T-helper 17 cell (primary cell): ENCODE results near the gene PLEKHA8. TPM values are rescaled to one million over a fixed set of nuclear protein-coding genes. Genes with fewer than 3 reads are reported as not detected.

ENCODE experiments used
- ATAC-seq: fragments of 150-1000 bp; cut with Tn5 transposase; 2 replicates; pipeline ENCODE4 v1.10.0; 2021; ENCODE audit warnings: mild to moderate bottlenecking, moderate library complexity
- DNase-seq, 3 donors: peaks; one replicate each; pipeline versions ENCODE4 v3.0.0 to v3.0.0-alpha.2; 2020 to 2021
- H3K9me3 ChIP-seq: one replicate; pipeline ENCODE4 v1.7.0; 2013; ENCODE audit warnings: low read length, mild to moderate bottlenecking; ENCODE audit not compliant: control insufficient read depth, poor library complexity, severe bottlenecking
- H3K27ac Mint-ChIP-seq: one replicate; pipeline ENCODE4 v1.8.0; 2022; ENCODE audit warnings: mild to moderate bottlenecking, moderate library complexity, mixed read lengths
- H3K27me3 Mint-ChIP-seq: one replicate; pipeline ENCODE4 v1.8.0; 2022; ENCODE audit warnings: mixed read lengths
- H3K36me3 Mint-ChIP-seq: one replicate; pipeline ENCODE4 v1.8.0; 2022; ENCODE audit warnings: low read depth, mixed read lengths
- H3K4me1 Mint-ChIP-seq: one replicate; pipeline ENCODE4 v1.8.0; 2022; ENCODE audit warnings: mild to moderate bottlenecking, mixed read lengths
- H3K4me3 Mint-ChIP-seq: one replicate; pipeline ENCODE4 v1.8.0; 2022; ENCODE audit warnings: mild to moderate bottlenecking, moderate library complexity, mixed read lengths
- total RNA-seq, 4 donors: library from RNA in 2 of 4; stranded (reverse) in 2 of 4; gene quantifications; one replicate each; pipeline ENCODE4 v1.2.3 and lab custom pipeline; 2022 to 2026

The PLEKHA8 gene
- total RNA-seq, 2 donors from 2014 or later, result 5.9 to 7.6 TPM

DNA sequence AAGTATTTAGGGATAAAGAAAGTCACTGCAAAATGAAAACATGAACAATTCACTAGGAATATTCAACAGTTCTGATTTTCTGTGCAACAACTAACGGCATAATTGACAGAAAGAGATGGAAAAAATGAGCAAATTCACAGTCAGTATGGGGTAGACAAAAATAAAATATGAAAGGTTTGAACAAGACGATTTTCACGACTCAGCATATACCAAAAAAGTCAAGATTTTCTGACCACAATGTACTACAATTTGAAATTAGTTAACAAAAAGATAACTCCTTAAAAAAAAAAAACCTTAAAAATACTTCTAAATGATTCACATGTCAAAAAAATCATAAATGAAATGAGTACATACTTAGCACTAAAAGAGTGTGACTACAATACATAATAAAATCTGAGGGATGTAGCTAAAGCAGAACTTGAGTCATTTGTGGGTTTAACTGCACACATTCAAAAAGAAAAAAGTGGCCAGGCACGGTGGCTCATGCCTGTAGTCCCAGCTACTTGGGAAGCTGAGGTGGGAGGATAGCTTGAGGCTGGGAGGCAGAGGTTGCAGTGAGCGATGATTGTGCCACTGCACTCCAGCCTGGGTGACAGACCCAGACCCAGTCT, 84.0 kb downstream of the PLEKHA8 start:
- Mint-ChIP-seq H3K27ac (no peak overlapping the region), H3K36me3 (no peaks in the 10 kb centered on the region), H3K4me1 (peaks cover 2% of the 10 kb centered on the region), H3K4me3 (no peak overlapping the region), H3K27me3 (no peaks in the 10 kb centered on the region)
- ATAC-seq, result no peak
- no peaks in the 10 kb centered on the region for H3K9me3 ChIP-seq
- DNase-seq, result no peak

DNA sequence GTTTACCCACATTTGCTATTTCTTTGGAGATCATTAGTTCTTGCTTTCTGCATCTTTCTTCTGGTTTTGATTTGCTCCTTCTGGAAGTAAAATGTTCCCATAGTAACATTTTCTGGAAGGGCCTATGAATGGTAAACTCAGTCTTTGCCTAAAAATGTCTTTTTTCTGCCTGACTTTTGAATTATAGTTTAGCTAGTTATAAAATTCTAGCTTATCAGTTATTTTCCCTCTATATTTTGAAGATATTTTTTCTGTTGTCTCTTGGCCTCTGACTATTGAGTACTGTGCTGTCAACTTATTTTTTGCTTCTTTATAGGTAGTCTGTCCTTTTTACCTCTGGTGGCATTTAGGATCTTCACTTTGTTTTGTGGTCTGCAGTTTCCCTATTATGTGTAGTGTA, 84.9 kb downstream of the PLEKHA8 start:
- Mint-ChIP-seq H3K27me3 (no peaks in the 10 kb centered on the region), H3K4me1 (peaks cover 2% of the 10 kb centered on the region)

DNA sequence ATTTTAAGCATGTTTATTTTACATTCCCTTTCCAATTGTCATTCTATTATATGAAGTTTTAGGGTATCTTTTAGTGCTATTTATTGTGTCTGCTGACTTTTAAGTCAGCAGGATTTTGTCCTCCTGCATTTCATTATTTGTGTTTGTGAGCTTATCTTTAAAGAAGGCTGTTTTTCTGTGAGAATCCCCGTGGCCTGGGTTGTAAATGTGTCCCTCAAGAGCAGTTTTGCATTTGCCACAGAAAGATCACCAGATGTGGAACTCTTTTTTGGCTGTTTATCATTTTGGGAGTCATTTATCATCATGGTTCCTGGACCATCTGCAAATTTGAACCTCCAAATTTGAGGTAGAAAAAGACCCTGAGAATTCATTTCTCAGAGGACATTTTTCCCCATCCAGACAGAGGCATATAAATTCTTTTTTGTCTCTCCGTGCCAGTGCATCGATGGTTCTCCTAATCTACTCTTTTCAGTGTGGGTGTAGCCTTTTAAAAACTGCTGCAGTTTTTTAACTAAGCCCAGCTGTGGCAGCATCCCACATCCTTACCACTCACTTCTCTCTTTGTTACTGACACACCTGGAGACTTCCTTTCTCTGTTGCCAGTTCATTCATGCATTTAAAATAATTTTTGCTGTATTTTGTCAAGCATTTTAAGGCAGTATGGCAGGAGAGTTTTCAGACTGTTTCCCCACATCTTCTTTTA, 86.5 kb downstream of the PLEKHA8 start:
- H3K4me1 Mint-ChIP-seq, result peaks cover 2% of the 10 kb centered on the region
- H3K4me3 Mint-ChIP-seq, result no peak overlapping the region
- no peak for ATAC-seq
- no peak for DNase-seq
- no peaks in the 10 kb centered on the region for H3K27me3 Mint-ChIP-seq
- H3K27ac Mint-ChIP-seq, result peak overlapping the region; percentile 22
- H3K9me3 ChIP-seq, result no peaks in the 10 kb centered on the region
- no peaks in the 10 kb centered on the region for H3K36me3 Mint-ChIP-seq

More for the DNA sequence above, 84.9 kb downstream of the PLEKHA8 start:
- no peak overlapping the region for H3K27ac Mint-ChIP-seq
- H3K9me3 ChIP-seq, result no peaks in the 10 kb centered on the region
- no peak overlapping the region for H3K4me3 Mint-ChIP-seq
- ATAC-seq (no peak), DNase-seq (no peak)
- H3K36me3 Mint-ChIP-seq, result no peaks in the 10 kb centered on the region

DNA sequence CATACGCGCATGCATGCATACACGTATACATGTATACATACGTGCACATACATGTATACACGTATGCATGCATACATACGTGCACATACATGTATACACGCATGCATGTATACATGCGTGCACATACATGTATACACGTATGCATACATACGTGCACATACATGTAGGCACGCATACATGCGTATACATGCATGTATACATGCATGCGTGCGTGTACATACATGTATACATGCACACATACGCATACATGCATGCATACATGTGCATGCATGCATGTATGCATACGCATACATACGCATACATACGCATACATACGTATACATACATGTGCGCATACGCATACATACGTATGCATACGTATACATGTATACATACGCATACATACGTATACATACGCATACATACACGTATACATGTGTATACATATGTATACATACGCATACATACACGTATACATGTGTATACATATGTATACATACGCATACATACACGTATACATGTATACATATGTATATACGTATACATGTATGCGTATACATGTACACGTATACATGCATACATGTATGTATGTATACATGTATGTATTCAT, 87.6 kb downstream of the PLEKHA8 start:
- H3K36me3 Mint-ChIP-seq, result no peaks in the 10 kb centered on the region
- no peak for DNase-seq
- H3K27ac Mint-ChIP-seq, result no peak overlapping the region
- peaks cover 2% of the 10 kb centered on the region for H3K4me1 Mint-ChIP-seq
- ATAC-seq, result no peak
- no peaks in the 10 kb centered on the region for H3K9me3 ChIP-seq
- no peaks in the 10 kb centered on the region for H3K27me3 Mint-ChIP-seq
- H3K4me3 Mint-ChIP-seq, result no peak overlapping the region

DNA sequence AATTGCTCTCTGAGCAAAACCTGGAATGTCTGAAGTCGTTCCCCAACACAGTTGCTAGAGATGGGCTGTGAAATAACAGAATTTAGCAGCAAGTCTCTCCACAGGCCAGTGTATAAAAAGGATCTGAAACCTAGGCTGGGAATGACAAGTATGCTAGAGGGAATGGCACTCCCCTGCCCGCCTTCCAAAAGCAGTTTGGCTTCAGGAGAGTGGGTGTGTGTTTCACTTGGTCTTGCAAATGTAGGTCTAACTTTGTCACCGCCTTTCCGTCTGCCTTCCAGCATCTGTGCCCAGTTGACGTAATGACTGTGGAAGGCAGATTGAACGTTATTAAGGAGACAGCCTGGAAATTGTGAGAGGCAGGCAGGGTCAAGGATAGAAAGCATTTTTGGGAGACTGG, 88.6 kb downstream of the PLEKHA8 start:
- DNase-seq, result no peak
- H3K4me1 Mint-ChIP-seq, result peaks cover 2% of the 10 kb centered on the region
- no peaks in the 10 kb centered on the region for H3K9me3 ChIP-seq
- no peak for ATAC-seq
- no peaks in the 10 kb centered on the region for H3K27me3 Mint-ChIP-seq
- H3K36me3 Mint-ChIP-seq, result no peaks in the 10 kb centered on the region
- no peak overlapping the region for H3K4me3 Mint-ChIP-seq
- H3K27ac Mint-ChIP-seq, result no peak overlapping the region

DNA sequence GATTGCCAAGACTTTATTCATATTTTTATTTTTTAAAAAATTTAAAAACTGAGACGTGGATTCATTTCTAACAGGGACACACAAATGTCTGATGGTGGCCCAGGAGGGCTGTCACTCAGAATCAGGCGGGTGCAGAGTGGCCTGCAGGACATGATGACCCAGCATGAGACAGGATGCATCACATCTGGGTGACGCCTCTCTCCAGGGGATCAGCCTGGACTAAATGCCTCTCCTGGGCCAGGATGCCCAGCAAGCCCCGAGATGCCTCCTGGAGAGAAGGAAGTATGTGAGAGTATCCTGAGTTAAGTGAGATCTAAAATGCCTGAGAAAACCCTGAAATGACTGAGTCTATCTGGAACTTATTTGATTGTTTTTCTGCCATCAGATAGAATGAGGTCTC, 89.7 kb downstream of the PLEKHA8 start:
- Mint-ChIP-seq H3K4me3 (no peak overlapping the region), H3K36me3 (no peaks in the 10 kb centered on the region), H3K27ac (no peak overlapping the region), H3K27me3 (no peaks in the 10 kb centered on the region), H3K4me1 (peaks cover 2% of the 10 kb centered on the region)
- no peaks in the 10 kb centered on the region for H3K9me3 ChIP-seq
- ATAC-seq (no peak), DNase-seq (no peak)

DNA sequence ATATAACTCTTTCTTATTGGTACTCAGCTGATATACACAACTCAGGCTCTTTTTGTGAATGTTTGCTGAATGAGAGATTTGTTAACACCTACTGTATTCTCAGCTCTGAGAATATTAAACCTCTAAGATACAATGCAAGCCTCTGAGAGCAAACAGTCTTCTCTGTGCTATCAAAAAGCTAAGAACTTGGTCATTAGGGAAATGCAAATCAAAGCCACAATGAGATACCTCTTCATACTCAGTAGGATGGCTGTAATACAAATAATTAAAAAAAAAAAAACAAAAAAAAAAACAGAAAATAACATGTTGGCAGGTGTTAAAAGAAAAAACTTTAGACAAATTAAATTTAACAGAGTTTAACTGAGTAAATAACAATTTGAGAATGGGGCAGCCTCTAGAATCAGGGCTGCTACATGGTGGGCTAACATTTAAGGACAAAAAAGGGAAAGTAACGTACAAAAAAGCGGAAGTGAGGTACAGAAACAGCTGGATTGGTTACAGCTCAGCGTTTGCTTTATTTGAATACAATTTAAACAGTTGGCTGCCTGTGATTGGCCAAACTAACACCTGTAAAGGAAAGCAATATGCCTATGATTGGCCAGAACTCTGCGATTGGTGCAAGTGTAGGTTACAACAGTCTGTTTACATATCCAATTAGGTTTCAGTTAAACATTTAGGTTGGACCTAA, 91.8 kb downstream of the PLEKHA8 start:
- Mint-ChIP-seq H3K36me3 (no peaks in the 10 kb centered on the region), H3K4me3 (no peak overlapping the region), H3K4me1 (no peaks in the 10 kb centered on the region), H3K27ac (no peak overlapping the region), H3K27me3 (no peaks in the 10 kb centered on the region)
- no peaks in the 10 kb centered on the region for H3K9me3 ChIP-seq
- ATAC-seq (no peak), DNase-seq (no peak)

DNA sequence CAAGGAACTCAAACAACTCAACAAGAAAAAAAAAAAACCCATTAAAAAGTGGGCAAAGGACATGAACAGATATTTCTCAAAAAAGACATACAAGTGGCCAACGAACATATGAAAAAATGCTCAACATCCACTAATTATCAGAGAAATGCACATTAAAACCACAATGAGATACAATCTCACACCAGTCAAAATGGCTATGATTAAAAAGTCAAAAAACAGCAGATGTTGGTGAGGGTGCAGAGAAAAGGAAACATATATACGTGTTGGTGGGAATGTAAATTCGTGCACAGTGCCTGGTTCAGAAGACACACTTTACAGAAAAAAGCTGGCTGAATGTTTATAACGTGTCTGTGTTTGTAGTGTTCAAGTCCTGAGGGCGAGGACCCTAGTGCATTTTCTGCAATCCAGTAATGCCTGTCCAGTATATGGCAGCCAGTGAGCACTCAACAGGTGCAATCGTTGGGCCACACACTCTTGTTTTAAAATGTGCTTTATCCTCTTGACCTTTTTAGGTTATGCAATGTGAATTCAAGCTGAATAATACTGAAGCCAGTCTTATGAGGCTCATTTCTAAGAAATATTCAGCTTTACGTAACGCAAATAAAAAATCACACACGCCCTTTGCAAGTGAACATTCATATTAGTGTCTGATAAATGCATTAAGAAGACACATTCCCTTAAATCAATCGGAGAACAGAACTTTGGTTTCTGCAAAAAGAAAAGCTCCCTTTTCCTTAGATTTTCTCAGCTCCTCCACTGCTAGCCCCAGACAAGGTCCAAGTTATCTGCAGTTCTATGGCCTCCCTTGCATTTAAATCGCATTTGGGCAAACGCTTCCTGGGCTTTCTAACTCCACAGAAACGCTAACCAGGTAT, 105.8 kb downstream of the PLEKHA8 start:
- ATAC-seq (no peak), DNase-seq (no peak)
- H3K27me3 Mint-ChIP-seq, result peaks cover 6% of the 10 kb centered on the region

DNA sequence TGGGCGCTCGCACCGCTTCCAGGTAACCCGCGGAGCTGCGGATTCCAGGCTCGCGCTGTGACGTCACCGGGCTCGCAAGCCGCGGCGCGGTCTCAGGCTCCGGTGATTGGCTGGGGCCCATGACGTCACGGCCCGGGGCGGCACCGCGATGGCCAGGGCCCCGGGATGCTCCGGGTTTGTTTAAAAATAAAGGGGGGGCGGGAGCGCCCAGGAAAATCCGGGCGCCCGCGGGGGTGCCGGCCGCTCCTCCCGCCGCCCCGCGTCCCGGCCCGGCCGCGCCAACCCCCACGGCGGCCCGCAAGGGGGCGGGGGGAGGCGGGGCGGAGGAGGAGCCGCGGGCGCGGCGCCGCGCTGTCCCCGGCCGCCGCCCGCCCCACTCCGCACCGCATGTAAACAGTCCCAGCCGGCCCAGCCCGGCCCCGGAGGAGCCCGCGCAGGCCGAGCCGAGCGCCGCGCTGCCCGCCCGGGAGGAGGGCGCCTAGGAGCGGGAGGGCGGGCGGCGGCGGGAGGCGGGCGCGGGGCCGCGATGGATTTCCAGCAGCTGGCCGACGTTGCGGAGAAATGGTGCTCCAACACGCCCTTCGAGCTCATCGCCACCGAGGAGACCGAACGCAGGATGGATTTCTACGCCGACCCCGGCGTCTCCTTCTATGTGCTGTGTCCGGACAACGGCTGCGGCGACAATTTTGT, 106.5 kb downstream of the PLEKHA8 start, which contains the start of gene MTURN:
Gene MTURN (plus strand): TSS at position 376 of the 690 bp plus-strand sequence. CDS start 151 bp downstream, at position 527.
- DNase-seq (peak; percentile 84 to 87 (median 85)), ATAC-seq (peak; percentile 86)
- Mint-ChIP-seq H3K27ac (peak within 1 kb of the TSS; percentile 91), H3K27me3 (peaks cover 6% of the 10 kb centered on the region), H3K4me3 (peak within 1 kb of the TSS; percentile 95), H3K36me3 (no peaks in the 10 kb centered on the region), H3K4me1 (peaks cover 15% of the 10 kb centered on the region)
- no peaks in the 10 kb centered on the region for H3K9me3 ChIP-seq

More for the DNA sequence above, 105.8 kb downstream of the PLEKHA8 start:
- Mint-ChIP-seq H3K36me3 (peaks cover 2% of the 10 kb centered on the region), H3K4me1 (peaks cover 15% of the 10 kb centered on the region), H3K27ac (peak overlapping the region; percentile 91), H3K4me3 (peak overlapping the region; percentile 91)
- no peaks in the 10 kb centered on the region for H3K9me3 ChIP-seq

DNA sequence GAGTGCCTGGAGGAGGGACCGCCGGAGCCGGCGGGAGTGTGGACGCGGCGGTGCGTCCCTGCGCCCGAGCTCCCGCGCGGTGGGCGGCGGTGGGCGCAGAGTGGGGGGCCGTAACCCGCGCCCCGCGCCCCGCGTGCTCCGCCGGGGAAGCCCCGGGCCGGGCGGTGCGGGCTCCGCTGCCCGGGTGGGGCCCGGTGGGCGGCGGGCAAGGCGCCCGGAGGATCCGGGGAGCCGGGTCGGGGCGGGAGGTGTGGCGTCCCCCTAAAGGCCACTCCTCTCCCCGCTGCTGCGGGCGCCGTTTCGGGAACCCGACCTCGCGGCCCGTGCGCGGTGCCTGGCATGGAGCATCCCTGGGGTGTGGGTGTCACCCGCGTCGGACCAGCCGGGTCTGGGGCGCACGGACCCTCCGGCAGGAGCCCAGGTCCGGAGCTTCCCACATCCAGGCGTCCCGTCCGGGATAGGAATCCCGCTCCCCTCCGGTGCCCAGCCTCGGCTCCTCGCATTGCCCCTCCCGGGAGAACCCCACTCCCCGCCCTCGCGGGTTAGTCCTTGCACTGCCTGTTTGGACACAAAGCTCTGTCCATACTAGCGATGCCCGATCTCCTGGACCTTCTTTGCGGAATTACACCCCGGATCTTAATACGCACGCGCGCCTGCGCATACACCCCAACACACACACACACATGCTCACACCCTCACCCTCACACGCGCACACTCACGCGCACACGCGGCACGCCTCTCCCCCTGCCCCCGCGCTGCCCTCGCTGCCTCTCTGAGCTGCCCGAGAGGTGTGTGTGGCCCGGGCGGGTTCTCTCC, 107.3 kb downstream of the PLEKHA8 start:
- peak; percentile 42 for ATAC-seq
- Mint-ChIP-seq H3K27me3 (peaks cover 6% of the 10 kb centered on the region), H3K27ac (peak overlapping the region; percentile 67), H3K4me1 (peaks cover 18% of the 10 kb centered on the region), H3K4me3 (peak overlapping the region; percentile 95), H3K36me3 (no peaks in the 10 kb centered on the region)
- no peaks in the 10 kb centered on the region for H3K9me3 ChIP-seq
- DNase-seq, result peak; percentile 34 to 43 (median 42)

DNA sequence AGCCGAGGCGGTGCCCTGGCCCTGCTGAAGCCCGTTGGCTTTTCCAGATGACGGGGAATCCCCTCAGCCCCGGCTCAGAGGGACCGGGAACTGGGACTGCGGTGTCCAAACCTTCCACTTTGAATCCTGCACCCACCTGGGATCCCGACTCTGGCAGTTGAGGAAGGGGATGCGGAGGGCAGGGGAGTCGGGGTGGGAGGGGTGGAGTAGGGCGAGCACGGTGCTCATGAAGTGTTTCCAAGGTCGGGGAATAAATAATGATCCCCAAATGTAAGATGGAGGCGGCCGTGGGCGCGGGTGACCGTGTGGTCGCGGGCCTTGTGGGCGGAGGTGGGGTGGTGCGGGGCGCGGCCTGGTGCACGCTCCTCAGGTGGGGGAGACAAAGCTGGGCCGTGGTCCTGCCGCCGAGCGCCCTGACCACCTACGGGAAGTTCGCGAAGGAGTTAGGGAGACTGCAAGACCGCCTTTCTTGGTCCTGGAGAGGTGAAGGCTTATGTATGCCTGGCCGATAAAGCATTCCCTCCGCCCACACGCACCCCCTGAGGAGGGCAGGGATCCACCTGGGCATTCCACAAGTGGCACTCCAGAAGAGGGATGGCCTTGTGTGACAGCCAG, 108.0 kb downstream of the PLEKHA8 start:
- DNase-seq (no peak), ATAC-seq (no peak)
- H3K9me3 ChIP-seq, result no peaks in the 10 kb centered on the region
- Mint-ChIP-seq H3K27ac (peak overlapping the region; percentile 67), H3K4me3 (peak overlapping the region; percentile 95), H3K36me3 (no peaks in the 10 kb centered on the region), H3K4me1 (peaks cover 18% of the 10 kb centered on the region), H3K27me3 (peaks cover 1% of the 10 kb centered on the region)
